ENCODE measurements around the gene C15orf39.

Gene C15orf39

GRCh38 chr15:75234191-75234810 is 32.6 kb downstream of the C15orf39 start:
- ATAC-seq (ENCODE audit: insufficient read depth, low read depth) = no peak
- Histone ChIP-seq H3K9ac (ENCODE audit: low read depth, low read length) (no peak overlapping the region), H2AFZ (ENCODE audit: low read depth, low read length) (no peak overlapping the region), H3K36me3 (ENCODE audit: insufficient read depth, low read length) (no peaks in the 10 kb centered on the region), H4K20me1 (ENCODE audit: insufficient read depth, low read length) (no peaks in the 10 kb centered on the region), H3K4me2 (ENCODE audit: insufficient read depth, low read length) (no peak overlapping the region), H3K4me3 (ENCODE audit: low read depth in 1 of 2, low read length in 2 of 2) (no peak overlapping the region), H3K27me3 (ENCODE audit: insufficient read depth, low read length, poor library complexity) (peaks cover 2% of the 10 kb centered on the region), H3K27ac (ENCODE audit: low read length) (no peak overlapping the region), H3K4me1 (ENCODE audit: insufficient read depth, low read length) (no peaks in the 10 kb centered on the region), H3K79me2 (ENCODE audit: insufficient read depth, low read length) (no peaks in the 10 kb centered on the region), H3K9me3 (ENCODE audit: insufficient read depth, low read length, severe bottlenecking) (no peaks in the 10 kb centered on the region)
- DNase-seq = no peak
- no peak for TF ChIP-seq CTCF (IDR thresholded peaks at IDR 0.05; ENCODE audit: borderline replicate concordance, extremely low read depth, low read length, poor library complexity, severe bottlenecking)
- no peak for TF ChIP-seq EZH2 (IDR thresholded peaks at IDR 0.05; ENCODE audit: borderline replicate concordance, low read depth, low read length, severe bottlenecking)

GRCh38 chr15:75235051-75235673 is 33.5 kb downstream of the C15orf39 start:
- no peaks in the 10 kb centered on the region for H3K4me1 ChIP-seq (ENCODE audit: insufficient read depth, low read length)
- no peak for DNase-seq
- H3K27me3 ChIP-seq (ENCODE audit: insufficient read depth, low read length, poor library complexity) = peaks cover 2% of the 10 kb centered on the region
- no peaks in the 10 kb centered on the region for H3K36me3 ChIP-seq (ENCODE audit: insufficient read depth, low read length)
- H4K20me1 ChIP-seq (ENCODE audit: insufficient read depth, low read length) = no peaks in the 10 kb centered on the region
- no peak overlapping the region for H2AFZ ChIP-seq (ENCODE audit: low read depth, low read length)
- no peak overlapping the region for H3K9ac ChIP-seq (ENCODE audit: low read depth, low read length)
- no peaks in the 10 kb centered on the region for H3K9me3 ChIP-seq (ENCODE audit: insufficient read depth, low read length, severe bottlenecking)
- no peak for ATAC-seq (ENCODE audit: insufficient read depth, low read depth)
- TF ChIP-seq CTCF (IDR thresholded peaks at IDR 0.05; ENCODE audit: borderline replicate concordance, extremely low read depth, low read length, poor library complexity, severe bottlenecking) = no peak
- no peak for TF ChIP-seq EZH2 (IDR thresholded peaks at IDR 0.05; ENCODE audit: borderline replicate concordance, low read depth, low read length, severe bottlenecking)
- H3K79me2 ChIP-seq (ENCODE audit: insufficient read depth, low read length) = no peaks in the 10 kb centered on the region
- no peak overlapping the region for H3K4me3 ChIP-seq (ENCODE audit: low read depth in 1 of 2, low read length in 2 of 2)
- no peak overlapping the region for H3K4me2 ChIP-seq (ENCODE audit: insufficient read depth, low read length)
- H3K27ac ChIP-seq (ENCODE audit: low read length) = no peak overlapping the region

GRCh38 chr15:75235760-75236729 is 34.4 kb downstream of the C15orf39 start:
- Histone ChIP-seq H3K27ac (ENCODE audit: low read length) (no peak overlapping the region), H3K9me3 (ENCODE audit: insufficient read depth, low read length, severe bottlenecking) (no peaks in the 10 kb centered on the region), H4K20me1 (ENCODE audit: insufficient read depth, low read length) (no peaks in the 10 kb centered on the region), H3K79me2 (ENCODE audit: insufficient read depth, low read length) (no peaks in the 10 kb centered on the region), H3K4me2 (ENCODE audit: insufficient read depth, low read length) (no peak overlapping the region), H3K27me3 (ENCODE audit: insufficient read depth, low read length, poor library complexity) (peaks cover 5% of the 10 kb centered on the region), H3K4me3 (ENCODE audit: low read depth in 1 of 2, low read length in 2 of 2) (no peak overlapping the region), H3K4me1 (ENCODE audit: insufficient read depth, low read length) (no peaks in the 10 kb centered on the region), H3K9ac (ENCODE audit: low read depth, low read length) (no peak overlapping the region), H3K36me3 (ENCODE audit: insufficient read depth, low read length) (no peaks in the 10 kb centered on the region), H2AFZ (ENCODE audit: low read depth, low read length) (no peak overlapping the region)
- DNase-seq (no peak), ATAC-seq (ENCODE audit: insufficient read depth, low read depth) (no peak)
- no peak for TF ChIP-seq CTCF (IDR thresholded peaks at IDR 0.05; ENCODE audit: borderline replicate concordance, extremely low read depth, low read length, poor library complexity, severe bottlenecking)
- no peak for TF ChIP-seq EZH2 (IDR thresholded peaks at IDR 0.05; ENCODE audit: borderline replicate concordance, low read depth, low read length, severe bottlenecking)

All from DND-41 (cell line).